Choroid plexus epithelial cell (primary cell): ENCODE data around the gene RARA.
A peak's percentile ranks its signal among the peaks of the same experiment; 100 is the strongest.

Experiments
- DNase-seq: peaks from one replicate; pipeline ENCODE4 v3.0.0-alpha.2; 2010; ENCODE audit warnings: low read depth
- H3K4me3 ChIP-seq: 2 replicates; pipeline ENCODE4 v1.5.1; 2011; ENCODE audit warnings: low read depth, mild to moderate bottlenecking, control low read depth, low read length, moderate library complexity
- TF ChIP-seq, protein P1 (sequence below): conservative IDR thresholded peaks from 2 replicates; pipeline ENCODE4 v1.5.1; 2011; ENCODE audit warnings: low read depth, mild to moderate bottlenecking, control low read depth, inconsistent platforms, low read length, moderate library complexity

RARA gene

DNA sequence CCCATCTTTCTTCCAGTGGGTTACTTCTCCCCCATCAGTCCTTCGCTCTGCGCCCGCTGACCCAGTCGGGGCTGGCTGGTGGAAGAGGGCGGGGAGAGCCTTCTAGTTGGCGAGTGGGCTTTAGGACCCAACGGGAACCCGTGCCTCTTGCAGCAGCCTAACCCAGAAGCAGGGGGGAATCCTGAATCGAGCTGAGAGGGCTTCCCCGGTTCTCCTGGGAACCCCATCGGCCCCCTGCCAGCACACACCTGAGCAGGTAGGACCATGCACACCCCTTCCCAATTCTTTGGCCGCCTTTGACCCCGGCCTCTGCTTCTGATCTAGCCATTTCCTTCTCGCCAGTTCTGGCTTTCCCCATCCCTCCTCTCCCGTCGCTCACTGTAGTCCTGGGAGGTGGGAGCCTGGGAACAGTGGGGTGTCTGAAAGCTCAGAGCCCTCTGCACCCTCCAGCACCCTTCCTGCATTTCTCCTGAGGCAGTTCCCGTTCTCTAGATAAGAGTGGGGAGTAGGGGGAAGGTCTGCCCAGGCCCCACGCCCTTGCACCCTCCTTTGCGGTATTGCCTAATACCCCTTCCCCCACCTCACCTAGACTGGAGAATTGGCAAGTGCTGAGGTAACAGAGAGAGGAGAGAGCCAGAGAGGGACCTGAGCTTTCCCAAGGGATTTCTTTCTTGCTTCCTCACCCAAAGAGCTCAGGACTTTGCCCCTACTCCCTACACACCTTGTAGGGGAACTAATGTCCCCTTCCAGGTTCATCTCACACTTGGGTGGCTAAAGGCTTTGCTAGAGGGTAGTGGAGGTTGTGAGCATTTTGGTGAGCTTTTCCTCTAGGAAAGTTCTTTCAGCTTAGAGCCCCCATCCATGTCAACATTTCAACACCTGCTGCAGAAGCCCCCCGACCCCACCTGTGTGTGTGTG, at the start of gene RARA:
Gene RARA (plus strand): TSS at position 150 of the 918 bp plus-strand sequence. CDS start 22,039 bp downstream, outside the sequence.
- H3K4me3 ChIP-seq: peak within 1 kb of the TSS; percentile 55
- TF ChIP-seq, protein P1, sequence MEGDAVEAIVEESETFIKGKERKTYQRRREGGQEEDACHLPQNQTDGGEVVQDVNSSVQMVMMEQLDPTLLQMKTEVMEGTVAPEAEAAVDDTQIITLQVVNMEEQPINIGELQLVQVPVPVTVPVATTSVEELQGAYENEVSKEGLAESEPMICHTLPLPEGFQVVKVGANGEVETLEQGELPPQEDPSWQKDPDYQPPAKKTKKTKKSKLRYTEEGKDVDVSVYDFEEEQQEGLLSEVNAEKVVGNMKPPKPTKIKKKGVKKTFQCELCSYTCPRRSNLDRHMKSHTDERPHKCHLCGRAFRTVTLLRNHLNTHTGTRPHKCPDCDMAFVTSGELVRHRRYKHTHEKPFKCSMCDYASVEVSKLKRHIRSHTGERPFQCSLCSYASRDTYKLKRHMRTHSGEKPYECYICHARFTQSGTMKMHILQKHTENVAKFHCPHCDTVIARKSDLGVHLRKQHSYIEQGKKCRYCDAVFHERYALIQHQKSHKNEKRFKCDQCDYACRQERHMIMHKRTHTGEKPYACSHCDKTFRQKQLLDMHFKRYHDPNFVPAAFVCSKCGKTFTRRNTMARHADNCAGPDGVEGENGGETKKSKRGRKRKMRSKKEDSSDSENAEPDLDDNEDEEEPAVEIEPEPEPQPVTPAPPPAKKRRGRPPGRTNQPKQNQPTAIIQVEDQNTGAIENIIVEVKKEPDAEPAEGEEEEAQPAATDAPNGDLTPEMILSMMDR: no peak
- peak; percentile 62 for DNase-seq

DNA sequence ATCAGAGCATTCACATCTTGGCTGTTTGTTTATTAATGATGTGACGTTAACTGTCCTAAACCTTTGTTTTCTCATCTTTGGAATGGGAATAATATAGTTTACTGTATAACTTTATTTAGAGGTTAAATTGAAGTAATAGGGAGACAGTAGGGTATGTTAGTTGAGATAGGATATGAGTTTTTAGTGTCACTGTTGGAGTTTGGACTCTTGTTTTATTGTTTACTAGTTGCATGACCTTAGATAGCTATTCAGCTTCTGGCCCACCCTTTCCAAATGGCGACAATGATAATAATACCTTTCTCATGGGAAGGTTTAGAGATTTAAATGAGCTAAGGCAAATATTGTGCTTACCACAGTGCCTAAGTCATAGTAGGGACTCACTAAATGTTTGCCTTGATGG, 49.5 kb upstream of the RARA start:
- DNase-seq: no peak
- TF ChIP-seq, protein P1: no peak
- H3K4me3 ChIP-seq: no peak overlapping the region

DNA sequence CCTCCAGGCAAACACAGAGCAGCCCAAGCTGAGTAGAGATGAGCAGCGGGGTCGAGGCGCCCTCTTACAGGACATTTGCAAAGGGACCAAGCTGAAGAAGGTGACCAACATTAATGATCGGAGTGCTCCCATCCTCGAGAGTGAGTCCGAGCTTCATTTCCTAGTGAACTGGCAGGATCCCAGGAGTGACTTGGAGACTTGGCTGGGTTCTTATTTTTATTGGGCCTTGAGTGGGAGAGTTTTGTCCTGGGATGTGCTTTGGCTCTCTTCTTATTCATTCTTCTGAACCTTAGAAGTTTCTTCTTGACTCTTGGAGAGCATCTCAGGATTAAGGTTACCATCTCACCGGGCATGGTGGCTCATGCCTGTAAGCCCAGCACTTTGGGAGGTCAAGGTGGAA, 48.5 kb upstream of the RARA start:
- TF ChIP-seq, protein P1: no peak
- H3K4me3 ChIP-seq: no peak overlapping the region
- no peak for DNase-seq

DNA sequence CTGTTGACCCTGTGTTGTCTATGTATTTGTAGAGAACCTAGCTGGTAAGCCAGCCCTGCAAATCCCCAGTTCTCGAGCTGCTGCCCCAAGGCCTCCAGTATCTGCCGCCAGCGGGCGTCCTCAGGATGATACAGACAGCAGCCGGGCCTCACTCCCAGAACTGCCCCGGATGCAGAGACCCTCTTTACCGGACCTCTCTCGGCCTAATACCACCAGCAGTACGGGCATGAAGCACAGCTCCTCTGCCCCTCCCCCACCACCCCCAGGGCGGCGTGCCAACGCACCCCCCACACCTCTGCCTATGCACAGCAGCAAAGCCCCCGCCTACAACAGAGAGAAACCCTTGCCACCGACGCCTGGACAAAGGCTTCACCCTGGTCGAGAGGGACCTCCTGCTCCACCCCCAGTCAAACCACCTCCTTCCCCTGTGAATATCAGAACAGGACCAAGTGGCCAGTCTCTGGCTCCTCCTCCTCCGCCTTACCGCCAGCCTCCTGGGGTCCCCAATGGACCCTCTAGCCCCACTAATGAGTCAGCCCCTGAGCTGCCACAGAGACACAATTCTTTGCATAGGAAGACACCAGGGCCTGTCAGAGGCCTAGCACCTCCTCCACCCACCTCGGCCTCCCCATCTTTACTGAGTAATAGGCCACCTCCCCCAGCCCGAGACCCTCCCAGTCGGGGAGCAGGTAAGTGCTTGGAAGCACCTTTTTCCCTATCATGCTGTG, 44.4 kb upstream of the RARA start:
- TF ChIP-seq, protein P1: no peak
- no peak overlapping the region for H3K4me3 ChIP-seq
- no peak for DNase-seq

DNA sequence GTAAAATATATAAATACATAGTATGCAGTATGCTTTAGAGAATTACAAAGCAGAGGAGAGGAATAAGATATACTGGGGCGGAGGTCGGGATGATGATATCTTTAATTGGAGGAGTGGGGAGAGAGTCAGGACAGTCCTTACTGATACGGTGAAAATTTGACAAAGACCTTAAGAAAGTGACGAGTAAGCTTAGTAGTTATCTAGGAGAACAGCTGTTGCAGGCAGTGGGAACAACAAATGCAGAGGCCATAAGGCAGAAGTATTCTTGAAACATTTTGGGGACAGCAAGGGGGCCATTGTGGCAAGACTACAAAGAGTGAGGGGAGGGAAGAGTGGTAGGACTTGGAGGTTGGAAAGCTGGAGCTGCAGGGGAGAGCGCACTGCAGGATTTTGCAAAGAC, 43.6 kb upstream of the RARA start:
- no peak overlapping the region for H3K4me3 ChIP-seq
- TF ChIP-seq, protein P1: no peak
- no peak for DNase-seq

DNA sequence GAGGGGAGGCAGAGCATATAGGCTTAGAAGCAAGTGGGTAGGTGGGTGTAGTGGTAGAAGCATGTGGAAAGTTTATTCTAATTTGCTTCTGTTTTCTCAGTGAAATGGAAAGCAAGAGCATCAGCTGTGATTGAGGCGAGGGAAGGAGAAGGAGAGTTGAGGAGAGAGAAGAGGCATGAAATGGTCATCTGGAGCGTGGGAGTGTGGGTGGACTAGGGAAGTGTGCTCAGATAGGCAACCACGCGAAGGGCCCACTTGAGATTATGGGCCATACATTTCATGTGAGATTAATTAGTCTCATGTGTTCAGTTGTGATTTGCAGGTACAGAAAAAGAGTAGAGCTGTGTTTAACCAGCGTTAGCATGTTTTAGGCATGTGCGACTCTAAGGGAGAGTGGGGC, 42.1 kb upstream of the RARA start:
- H3K4me3 ChIP-seq: no peak overlapping the region
- no peak for DNase-seq
- TF ChIP-seq, protein P1: no peak
